GM21526 (cell line): ENCODE measurements around the gene SCAMP1.
A peak's percentile ranks its signal among the peaks of the same experiment; 100 is the strongest.
"Not testable (repeated sequence)": the region's sequence is repeated elsewhere in the genome, so short reads cannot be mapped to it uniquely, and the experiment has no call there.

Experiments used
- ATAC-seq: cut with Tn5 transposase; IDR thresholded peaks from one replicate; pipeline ENCODE4 v1.9.1; 2021; ENCODE audit warnings: moderate library complexity; ENCODE audit not compliant: unreplicated experiment, low FRiP score

SCAMP1 gene

DNA sequence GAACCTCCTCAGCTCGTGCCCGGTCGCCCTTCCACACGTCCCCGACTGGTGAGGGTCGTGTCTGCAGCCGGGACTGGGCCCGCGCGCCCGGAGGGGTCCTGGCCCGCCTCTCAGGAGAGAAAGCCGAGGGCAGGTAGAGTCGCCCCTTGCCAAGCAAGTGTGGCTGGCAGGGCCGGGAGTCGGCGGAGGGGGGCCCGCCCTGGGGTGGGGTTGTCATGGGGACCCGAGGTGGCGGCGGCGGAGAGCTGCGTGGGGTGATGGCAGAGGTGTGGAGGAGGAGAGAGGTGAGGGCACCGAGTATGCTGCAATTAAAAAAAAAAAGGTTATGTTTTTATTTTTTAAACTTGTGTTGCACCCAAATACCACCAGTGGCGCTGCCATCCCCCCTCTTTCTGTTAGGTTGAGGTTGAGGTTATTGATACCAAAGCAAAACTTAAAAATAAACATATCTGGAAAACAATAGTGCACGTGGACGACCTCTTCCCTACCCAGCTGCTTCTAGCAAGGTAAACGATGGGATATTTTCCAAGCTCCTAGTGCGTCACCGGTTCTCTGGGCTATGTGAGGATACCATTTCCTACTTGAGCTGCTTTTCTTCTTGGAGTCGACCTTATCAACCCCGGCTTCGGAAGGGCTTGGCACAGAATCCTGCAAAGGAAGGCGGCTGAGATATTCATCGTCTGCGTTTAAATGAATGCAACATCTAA is 660 bp downstream of the SCAMP1 start:
- ATAC-seq, result peak; percentile 32

DNA sequence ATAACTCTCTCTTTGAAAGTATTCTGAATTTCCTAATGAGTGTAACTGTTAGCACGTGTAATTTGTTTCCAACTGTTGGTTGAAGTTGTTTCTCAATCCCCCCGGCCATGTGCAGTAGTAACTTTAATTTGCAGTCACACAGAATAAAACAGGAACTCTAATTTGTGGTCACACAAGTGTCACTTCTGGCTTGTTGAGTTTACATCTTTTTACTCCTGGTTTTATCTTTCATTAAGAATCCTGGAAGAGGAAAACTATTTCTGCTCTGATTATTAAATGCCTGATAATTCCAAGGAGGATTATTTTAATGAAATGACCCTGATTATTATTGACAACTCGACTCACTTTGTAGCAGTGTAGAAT is 1.2 kb downstream of the SCAMP1 start:
- ATAC-seq, result no peak

GRCh38 chr5:78362220-78362619 is 1.8 kb downstream of the SCAMP1 start:
- ATAC-seq, result no peak

DNA sequence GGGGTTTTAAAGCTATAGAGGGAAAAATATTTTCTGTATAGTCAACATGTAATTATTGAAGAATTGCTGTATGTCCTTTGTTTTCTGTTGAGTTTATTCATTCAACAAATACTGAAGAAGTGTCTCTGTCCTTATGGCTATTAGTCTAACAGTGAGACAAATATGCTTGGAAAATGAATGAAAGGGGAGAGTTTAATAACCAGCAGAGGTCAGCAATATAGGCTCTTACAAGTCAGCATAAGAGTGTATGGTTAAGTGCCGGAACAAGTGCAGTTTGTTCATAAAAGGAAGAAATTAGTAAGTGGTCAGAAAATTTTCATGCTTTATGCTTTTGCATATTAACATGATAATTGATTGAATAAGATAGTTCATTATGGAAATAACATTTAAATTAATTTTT is 3.6 kb downstream of the SCAMP1 start:
- ATAC-seq, result no peak

- ATAC-seq, result peak; percentile 53
Measured at GRCh38 chr5:78367318-78367991, 7.0 kb downstream of the SCAMP1 start.

- no peak for ATAC-seq
Measured at GRCh38 chr5:78369680-78370079, 9.3 kb downstream of the SCAMP1 start.

DNA sequence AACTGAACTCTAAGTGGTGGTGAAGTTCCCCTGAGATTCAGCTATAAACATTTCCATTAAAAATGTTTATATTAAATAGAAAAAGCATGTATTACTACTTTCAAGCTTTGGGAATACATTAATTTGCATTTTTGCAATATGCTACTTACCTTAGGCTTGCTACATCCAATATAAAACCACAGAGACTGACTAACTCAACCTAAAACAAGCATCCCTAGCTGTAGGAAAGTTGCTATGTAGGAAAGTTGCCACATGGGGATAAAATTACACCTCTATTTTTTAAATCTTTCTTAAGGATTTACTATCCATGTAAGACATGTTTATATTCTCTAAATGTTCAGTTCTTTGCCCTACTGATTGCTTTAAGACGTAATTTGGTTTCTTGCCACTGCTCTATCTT is 12.8 kb downstream of the SCAMP1 start:
- ATAC-seq, result no peak

DNA sequence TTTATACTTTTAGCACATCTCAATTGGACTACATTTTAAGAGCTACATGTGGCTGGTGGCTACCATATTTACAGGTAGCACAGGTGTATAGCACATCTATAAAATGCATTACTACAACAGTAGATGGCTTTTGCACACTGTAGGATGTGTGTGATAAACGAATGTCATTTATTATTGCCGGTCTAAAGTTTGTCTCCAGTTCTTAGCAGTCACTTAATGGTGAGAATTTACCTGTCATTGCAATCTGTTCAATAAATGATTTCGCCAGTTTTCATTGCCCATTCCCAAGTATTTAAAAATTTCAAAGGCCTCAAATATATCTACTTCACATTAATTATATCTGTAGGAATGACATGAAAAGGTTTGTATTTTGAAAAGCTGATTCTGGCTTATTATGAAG is 15.9 kb downstream of the SCAMP1 start:
- ATAC-seq, result no peak

DNA sequence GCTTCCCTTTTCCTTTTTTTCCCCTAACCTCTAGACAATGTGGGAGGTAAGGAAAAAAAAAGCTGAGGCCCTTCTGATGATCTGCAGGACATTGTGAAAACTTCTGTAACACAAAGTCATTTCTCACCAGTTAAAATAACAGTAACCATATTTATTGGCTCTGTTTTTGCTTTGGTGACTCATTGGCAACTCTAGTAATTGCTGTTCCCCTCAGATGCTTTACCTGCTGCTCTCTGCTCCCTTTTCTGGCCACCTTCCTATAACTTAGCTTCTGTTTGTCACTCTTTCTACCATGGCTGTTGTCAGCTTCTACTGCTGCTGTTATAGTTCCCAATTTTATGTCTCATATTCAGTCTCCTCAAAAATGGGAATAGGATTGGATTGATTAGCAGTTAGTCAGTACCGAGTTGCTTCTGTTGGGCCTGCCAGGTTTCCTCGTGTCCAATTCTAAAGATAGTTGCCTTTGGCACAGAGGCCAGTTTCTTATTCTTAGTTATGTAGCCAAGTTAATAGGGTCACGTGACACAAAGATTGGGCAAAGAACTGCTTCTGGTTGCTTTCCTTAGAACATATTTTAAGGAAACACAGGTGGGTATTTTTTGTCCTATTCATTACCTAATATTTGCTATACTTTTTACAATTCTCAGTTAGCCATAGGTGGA is 16.8 kb downstream of the SCAMP1 start:
- ATAC-seq, result no peak

DNA sequence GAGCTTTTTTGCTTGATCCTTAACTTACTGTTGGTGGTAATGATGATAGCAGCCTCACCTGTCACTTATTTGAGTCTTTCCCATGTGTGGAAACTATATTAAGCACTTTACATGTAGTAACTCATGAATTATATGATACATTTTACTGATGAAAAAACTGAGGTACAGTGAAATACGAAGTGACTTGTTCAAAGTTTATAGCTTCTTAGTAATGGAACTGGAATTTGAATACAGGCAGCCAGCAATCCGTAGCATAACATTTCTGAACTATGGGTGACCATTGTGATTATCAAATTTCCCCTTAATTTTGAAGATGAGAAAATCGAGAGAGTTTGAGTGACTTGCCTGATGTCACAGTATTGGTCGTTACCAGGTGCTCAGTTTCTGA is 17.3 kb downstream of the SCAMP1 start:
- no peak for ATAC-seq

- no peak for ATAC-seq
Measured at GRCh38 chr5:78387468-78388153, 27.2 kb downstream of the SCAMP1 start.

DNA sequence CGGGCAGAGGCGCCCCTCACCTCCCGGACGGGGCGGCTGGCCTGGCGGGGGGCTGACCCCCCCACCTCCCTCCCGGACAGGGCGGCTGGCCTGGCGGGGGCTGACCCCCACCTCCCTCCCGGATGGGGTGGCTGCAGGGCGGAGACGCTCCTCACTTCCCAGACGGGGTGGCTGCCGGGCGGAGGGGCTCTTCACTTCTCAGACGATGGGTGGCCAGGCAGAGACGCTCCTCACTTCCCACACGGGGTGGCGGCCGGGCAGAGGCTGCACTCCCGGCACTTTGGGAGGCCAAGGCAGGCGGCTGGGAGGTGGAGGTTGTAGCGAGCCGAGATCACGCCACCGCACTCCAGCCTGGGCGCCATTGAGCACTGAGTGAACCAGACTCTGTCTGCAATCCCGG is 30.9 kb downstream of the SCAMP1 start:
- not testable (repeated sequence) for ATAC-seq

DNA sequence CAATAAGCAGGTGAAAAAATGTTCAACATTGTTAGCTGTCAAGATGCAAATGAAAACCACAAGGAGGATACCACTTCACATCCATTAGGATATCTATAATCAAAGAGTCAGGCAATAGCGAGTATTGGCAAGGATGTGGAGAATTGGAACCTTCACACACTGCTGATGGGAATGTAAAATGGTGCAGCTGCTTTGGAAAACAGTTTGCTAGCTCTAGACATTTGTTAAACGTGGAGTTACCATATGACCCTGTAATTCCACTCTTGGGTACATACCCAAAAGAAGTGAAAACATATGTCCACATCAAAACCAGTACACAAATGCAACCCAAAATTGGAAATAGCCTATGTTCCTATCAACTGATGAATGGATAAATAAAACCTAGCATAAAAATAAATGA is 37.4 kb downstream of the SCAMP1 start:
- ATAC-seq, result no peak

DNA sequence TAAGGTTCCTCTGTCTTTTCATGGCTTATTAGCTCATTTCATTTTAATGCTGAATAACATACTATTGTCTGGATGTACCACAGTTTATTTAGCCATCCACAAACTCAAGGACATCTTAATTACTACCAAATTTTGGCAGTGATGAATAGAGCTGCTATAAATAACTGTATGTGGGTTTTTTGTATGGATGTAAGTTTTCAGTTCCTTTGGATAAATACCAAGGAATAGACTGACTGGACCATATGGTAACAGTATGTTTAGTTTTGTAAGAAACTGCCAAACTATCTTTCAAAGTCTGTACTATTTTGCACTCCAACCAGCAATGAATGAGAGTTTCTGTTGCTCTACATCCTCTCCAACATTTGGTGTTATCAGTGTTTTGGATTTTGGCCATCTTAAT is 38.7 kb downstream of the SCAMP1 start:
- ATAC-seq, result no peak

- no peak for ATAC-seq
Measured at GRCh38 chr5:78404682-78405293, 44.4 kb downstream of the SCAMP1 start.

DNA sequence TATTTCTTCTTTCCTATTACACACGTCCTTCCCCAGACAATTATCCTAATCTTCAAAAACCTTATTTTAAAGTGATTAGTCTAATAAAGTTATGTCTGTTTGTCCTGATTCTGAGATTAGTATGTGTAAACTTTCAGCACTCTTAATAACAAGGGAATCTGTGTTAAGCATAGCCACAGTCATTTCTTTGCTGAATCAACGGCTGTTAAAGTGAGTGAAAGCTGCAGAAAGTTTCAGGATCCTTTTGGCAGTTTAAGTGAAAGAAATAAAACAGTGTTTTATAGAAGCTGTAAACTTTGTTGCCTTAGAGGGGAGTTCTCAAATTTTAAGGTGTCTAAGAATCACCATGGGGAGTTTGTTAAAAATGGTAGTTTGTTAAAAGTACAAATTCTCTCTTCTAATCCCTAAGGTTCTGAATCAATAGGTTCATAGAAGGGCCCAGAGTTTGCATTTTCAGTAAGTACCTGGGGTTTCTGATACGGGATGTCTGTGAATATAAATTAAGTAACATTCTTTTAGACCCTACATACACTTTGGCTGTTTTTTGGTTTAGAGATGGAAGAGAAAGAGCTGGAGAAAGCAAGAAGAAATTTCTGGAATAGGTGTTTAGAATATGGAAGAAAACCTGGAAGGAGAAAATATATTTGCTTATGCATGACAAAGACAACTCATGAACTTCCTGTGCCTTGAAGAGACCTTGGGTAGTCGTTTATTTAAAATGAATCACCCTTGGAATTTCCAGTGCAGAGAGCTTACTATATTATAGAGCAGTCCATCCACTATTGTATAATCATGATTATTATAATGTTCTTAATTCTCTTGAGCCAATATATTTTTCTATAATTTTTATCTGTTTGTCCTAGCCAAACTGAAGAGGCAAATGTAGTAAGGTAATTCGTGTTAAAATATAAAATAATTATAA is 45.7 kb downstream of the SCAMP1 start:
- no peak for ATAC-seq

GRCh38 chr5:78407458-78407857 is 47.0 kb downstream of the SCAMP1 start:
- no peak for ATAC-seq

DNA sequence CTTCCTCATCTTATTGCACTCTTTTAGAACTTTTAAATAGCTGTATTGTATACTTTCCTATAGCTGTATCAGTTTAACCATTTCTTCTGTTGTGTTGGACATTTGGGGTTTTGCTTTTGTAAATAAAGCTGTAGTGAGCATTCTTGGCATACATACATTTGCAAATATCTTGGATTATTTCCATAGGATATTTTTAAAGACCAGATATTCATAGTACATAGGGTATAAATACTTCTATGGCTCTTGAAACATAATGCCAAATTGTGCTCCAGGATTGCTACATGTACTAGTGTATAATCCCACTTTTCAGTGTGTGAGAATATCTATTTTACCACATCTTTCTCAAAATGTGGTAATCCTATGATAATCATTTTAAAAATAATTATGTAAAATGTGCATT is 51.2 kb downstream of the SCAMP1 start:
- ATAC-seq, result no peak

GRCh38 chr5:78416677-78417425 is 56.4 kb downstream of the SCAMP1 start:
- ATAC-seq, result no peak
